Stimulated activated CD8-positive, alpha-beta memory T cell treated with anti-CD3 and anti-CD28 coated beads, Interleukin-2, amount 100 ng/mL, for 48 hours (primary cell): ENCODE results near the gene TBC1D17.

ENCODE experiments used
- DNase-seq, 2 donors: peaks; one replicate each; pipeline ENCODE4 v3.0.0-alpha.2; 2020; ENCODE audit warnings: low read depth in 2 of 2

TBC1D17 gene

DNA sequence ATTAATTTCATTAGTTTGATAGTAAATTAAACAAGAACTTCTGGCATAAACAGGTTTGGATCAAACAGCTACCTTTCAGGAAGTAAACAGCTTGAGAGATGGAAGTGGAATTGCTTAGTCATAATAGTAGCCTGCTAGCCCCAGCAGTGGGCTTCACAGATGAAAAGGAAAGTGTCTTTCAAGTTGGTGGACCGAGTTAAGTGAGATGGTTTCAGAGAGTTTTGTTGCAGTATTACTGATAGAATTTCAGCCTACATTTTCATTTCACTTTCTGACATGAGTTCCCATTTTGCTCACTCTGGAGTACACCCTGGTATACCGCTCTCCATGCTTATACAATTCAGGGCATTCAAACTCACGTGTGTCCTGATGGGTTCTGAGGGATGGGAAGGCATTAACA lies 28.6 kb upstream of the TBC1D17 start:
- no peak for DNase-seq

DNA sequence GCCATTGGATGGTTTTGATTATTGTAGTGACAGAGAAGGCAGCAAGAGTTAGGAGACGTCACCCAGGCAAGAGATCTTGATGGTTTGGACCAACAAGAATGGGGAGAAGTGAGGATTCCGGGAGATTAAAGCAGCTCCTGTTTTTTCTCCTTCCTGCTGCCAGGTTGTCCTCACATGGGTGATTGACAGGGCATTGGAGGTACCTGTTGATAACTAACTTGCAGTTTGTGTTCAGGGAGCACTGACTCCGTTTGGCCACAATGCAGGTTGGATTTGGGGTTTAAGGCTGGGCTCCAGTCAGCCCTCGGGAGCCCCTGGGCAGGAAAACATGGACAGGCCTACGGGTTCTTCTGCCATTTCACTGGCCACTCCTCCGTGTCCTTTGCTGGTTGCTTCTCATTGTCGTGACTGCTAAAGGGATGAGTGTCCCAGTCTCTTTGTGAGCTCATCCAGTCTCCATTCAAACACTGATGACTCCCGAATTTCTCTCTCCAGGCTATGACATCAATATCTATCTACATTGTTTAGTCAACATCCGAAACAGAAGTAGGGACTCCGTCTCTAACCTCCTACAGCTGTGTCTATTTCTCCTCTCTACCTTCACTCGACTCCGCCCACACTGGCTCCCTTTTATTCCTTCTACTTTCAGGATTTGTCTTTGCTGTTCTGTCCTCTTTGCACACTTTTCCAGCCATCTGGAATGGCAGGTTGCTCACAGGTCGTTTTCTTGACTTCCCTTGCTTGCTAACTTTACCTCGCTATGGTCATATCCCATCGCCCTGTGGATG lies 27.9 kb upstream of the TBC1D17 start:
- DNase-seq, result no peak

DNA sequence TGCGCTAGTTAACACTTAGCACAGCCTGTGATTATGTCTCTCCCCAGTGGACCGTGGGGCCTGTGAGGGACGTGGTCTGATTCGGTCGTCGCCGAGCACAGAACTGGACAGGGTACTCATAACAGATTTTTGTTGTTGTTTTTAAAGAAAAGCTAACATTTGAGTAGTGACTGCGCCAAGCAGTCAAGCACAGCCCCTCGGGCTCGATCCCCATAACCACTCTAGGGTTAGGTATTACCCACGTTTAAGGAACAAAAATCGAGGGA lies 27.3 kb upstream of the TBC1D17 start:
- no peak for DNase-seq

DNA sequence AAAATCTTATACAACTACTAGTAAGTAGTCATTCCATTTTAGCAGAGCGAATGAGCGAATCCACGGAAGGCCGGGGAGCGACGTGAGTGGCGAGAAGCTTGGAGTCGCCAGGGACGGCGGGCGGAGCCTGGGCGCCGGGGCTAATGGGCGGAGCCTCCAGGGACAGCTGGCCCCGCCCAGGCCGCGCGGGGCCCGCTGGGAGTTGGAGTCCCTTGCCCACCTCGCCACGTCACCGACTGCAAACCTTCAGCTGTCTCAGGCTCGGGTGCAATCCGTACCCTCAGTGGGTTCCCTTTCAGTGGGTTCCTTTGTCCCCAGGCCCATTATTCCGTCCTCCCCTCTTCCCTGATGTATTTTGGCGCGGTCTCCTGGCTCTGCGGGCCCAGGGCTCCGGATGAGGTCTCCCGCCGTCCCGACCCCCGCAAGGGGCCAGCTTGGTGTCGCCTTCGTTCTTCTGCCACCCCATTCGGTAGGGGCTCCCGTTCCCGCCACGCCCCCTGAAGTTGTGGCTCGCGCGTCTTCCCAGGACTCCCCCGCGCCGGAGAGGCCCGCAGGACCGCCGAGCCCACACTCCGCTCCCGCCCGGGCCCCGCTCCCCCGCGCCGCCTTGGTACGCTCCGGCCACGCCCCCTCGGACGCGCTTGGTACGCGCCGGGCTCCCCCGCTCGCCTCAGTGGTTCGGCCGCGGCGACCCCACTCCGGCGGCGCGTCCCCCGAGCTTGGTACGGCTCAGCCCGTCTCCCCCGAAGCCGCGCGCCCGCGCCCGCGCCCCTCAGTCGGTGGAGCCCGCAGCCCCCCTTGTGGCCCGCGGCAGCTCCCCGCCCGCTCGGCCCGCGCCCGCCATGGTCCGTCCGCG lies 26.8 kb upstream of the TBC1D17 start, which contains the start of gene PTOV1:
PTOV1 (plus strand) TSS at position 673 of the 856 bp plus-strand sequence.
- DNase-seq, result peak; percentile 80 to 85

DNA sequence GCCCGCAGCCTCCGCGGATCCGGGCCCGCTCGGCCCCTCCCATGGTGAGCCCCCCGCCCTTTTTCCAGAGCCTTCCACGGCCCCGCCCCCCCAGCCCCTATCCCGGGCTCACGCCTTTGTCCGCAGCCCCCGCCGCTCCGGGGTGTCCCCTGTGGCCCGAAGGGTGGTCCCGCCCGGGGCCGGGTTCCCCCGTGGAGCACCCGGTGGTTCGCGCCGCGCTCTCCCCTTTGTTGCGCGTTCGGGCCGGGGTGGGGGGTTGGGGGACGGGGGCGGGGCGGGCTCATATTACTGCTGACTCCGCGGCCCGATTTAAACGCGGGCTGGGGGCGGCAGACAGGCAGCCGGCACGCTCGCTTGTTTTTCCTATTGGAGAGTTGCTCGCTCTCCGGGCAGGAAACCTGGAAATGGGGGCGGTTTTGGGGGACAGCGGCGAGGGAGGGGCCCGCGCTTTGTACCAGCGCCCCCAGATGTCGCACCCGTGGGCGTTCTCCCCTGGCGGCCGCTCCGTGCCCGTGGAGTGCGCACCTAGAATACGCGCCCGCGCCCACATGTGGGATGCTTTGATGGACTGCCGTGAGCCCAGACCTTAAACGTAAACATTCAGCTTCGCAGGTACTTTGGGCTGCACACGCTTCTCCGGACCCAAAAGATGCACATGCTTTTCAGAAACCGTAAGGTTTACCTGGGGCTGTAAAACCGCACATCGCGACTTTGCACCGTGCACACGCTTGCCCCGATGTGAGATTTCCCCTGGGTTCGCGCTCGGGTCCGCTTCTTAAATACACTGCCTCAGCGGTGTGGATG lies 25.8 kb upstream of the TBC1D17 start:
- DNase-seq, result no peak

DNA sequence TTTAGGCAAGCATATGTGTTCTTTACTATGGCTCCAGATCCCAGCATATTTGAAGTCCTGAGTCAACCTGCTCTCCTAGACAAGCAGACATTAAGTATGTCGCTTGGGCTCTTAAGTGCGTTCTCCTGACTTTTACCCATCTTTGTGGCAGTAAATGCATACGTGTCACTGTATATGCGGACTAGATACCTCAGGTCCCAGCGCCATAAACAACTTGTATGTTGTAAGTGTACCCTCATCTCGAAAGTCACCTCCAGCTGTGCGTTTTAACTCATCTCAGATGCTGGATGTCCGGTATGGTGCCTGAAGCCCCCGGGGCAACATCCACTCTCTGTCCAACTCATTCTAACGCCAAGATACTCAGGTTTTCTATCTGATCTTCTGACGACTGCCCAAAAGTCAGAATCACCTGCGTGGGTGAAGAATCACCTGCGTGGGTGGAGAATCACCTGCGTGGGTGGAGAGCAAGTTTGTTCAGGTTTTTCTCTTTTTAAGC lies 24.8 kb upstream of the TBC1D17 start:
- no peak for DNase-seq

DNA sequence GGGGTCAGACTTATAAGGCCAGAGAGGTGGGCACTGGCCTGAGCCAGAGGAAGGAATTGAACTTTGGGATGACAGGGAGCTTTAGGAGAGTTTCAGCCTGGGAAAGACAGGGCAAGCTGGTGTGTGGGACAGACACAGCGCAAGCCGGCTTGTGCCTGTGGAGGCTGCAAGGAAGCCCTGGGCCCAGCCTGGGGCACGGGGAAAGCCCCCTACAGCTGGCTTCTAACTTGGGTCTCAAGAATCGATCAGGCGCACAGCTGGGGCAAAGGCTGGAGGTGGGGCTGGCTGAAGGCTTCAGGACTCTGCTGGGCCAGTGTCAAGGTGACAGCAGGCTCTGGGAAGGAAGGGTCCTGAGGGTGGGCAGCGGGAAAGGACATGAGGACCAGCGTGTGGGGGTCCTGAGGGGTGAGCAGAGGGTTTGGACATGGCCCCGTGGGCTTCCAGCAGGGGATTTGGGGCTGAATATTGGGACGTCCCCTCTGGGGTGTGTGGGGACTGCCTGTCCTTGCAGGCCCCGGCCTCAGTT lies 23.6 kb upstream of the TBC1D17 start:
- DNase-seq, result no peak

DNA sequence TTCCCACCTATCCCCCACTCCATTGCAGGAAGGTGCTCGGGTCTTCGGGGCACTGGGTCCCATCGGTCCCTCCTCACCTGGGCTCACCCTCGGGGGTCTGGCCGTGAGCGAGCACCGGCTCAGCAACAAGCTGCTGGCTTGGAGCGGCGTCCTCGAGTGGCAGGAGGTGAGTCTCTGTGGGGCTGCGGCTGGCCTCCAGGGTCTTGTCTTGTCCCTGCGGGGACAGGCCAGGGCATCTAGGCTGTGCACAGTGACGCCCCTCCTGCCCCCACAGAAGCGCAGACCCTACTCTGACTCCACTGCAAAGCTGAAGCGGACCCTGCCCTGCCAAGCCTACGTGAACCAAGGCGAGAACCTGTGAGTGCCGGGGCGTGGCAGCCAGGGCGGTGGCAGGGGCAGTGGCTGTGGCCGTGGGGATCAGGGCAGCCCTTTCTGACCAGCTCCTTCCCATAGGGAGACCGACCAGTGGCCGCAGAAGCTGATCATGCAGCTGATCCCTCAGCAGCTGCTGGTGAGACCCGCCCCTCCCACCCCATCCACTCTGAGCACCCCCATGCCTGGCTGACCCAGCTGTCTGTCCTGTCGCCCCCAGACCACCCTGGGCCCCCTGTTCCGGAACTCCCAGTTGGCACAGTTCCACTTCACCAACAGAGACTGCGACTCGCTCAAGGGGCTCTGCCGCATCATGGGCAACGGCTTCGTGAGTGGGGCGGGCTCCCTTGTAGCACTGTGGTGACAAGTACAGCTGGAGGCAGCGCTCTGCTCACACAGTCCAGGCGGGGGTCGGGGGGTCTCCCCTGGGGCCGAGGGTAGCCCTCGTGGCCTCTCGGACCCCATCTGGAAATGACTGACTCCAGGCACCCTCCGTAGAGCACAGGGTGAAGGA lies 22.9 kb upstream of the TBC1D17 start:
- DNase-seq, result no peak

DNA sequence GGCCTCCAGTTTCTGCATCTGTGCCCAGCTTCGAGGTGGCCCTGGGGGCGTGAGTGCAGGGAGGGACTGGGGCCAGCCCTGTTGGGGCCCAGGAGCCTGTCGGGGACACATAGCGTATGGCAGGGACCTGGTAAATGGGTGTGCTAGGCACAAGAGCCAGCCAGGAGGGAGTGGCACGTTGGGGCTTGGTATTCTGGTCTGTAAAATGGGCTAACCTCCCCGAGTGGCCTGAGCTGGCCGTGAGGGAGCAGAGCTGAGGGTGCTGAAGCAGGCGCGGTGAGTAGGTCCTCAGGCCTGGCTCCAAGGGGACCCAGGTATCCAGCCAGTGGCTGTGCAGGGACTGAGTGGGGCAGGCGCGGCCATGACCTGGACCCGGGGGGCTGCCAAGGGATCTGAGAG lies 22.2 kb upstream of the TBC1D17 start:
- no peak for DNase-seq

DNA sequence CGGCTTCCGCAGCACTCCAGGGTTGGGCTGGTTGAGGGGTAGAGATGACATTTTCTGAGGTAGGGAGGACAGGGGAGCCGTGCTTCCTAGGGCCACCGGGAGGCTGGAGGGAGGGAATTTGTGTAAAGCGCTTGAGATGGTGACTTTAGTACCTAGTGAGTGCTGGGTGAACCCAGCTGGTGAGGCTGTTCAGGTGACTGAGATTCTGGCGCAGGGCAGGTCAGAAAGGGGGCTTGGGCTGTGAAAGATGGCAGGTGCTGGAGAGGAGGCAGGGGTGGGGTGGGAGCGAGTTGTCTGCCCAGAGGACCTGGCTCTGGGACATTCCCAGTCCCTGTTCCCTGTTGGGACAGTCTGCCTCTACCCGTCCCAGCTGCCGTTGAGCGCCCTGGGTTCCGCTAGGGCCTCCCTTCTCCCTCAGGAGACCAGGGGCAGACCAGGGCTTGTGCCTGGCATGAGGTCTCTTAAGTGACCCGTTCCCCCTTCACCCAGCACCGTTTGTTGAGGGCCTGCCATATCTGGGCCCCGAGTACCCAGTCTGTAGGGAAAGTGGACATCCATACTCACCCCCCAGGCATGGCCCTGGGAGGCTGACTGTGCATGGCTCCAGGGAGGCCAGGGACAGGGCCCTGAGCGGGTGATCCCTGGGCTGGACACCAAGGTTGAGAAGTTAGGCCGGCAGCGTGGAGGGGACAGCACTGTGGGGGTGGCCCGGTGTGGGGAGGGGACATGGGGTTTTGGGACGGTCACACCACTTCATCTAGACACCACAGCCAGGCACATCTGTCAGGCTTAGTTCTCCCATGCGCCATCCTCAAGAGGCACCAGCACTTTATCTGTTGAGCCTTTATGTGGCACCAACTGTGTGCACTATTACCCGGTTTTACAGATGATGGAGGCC lies 21.6 kb upstream of the TBC1D17 start:
- no peak for DNase-seq

DNA sequence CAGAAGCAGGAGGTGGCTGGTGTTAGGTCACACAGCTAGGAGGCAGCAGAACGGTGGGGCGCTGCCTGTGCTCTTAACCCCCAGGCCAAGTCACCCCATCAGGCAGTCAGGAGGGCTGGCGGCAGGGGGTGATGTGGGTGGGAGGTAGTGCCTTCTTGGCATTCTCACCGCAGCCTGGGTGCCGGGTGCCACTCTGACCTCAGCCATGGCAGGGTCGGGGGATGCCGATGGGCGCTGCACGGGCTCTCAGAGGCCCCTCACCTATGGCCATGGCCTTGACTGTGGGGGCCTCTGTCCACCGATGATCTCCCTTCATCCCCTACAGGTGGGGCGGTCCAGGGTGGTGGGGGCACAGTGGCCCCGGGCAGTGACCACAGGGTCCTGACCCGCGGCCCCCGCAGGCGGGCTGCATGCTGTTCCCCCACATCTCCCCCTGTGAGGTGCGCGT lies 20.9 kb upstream of the TBC1D17 start:
- no peak for DNase-seq

DNA sequence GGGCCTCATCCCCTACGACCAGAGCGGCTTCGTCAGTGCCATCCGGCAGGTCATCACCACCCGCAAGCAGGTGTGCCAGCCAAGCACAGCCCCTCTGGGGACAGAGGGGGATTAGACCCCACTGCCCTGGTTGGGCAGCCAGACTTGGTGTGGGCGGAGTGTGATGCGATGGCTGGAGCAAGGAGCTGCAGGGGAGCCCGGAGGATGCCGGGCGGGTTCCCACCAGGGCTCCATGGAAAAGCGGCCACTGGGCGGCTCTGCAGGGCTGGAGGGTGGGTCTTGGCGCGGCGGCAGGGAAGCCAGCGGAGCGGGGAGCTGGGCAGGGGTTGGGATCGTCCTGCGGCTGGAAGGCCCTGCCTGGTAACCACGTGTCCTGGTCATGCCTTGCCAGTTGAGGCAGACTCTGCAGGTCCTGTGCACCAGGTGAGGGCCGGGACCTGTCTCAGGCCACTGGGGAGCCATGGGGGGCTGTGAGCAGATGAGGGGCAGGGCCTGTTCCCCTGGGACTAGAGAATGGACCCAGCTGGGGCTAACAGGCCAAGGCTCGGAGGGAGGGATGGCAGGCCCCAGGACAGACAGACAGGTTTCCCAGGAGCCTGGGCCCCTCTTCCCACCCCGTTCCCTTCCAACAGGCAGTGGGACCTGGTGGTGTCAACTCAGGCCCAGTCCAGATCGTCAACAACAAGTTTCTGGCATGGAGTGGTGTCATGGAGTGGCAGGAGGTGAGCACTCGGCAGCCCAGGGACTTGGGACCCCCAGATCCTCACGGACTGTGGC lies 20.3 kb upstream of the TBC1D17 start:
- no peak for DNase-seq

DNA sequence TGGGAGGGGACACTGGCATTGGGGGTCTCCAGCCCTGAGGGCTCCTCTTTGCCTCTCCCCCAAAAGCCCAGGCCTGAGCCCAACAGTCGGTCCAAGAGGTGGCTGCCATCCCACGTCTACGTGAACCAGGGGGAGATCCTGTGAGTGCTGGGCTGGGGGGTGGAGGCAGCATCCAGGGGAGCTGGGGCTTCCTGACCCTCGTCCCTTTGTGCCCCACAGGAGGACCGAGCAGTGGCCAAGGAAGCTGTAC lies 19.7 kb upstream of the TBC1D17 start:
- no peak for DNase-seq

DNA sequence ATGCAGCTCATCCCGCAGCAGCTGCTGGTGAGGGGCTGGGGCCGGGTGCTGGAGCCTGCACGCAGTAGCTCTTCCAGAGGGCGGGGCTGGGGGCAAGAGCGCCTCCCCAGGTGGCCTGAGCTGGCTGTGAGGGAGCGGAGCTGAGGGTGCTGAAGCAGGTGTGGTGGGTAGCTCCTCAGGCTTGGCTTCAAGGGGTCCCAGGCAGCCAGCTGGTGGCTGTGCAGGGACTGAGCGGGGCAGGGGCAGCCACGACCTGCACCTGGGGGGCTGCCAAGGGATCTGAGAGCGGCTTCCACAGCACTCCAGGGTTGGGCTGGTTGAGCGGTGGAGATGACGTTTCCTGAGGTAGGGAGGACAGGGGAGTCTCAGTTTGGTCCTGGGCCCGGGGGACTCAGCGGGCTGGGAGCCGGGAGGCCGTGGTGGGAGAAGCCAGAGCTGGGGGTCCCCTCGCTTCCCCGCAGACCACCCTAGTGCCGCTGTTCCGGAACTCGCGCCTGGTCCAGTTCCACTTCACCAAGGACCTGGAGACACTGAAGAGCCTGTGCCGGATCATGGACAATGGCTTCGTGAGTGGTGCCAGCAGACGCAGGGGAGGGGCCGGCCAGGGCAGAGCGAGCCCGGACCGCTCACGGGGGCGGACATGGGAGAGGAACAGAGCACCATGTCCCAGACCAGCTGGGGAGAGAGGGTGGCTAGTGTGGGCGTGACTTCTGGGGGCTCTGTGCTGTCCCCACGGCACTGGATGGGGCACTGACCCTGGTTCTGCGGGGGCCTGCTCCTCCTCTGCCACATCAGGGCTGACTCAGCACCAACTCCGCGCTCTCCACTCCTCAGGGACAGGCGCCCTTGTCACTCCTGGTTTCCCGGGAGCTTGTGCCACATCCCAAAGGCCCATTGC lies 19.2 kb upstream of the TBC1D17 start:
- no peak for DNase-seq

DNA sequence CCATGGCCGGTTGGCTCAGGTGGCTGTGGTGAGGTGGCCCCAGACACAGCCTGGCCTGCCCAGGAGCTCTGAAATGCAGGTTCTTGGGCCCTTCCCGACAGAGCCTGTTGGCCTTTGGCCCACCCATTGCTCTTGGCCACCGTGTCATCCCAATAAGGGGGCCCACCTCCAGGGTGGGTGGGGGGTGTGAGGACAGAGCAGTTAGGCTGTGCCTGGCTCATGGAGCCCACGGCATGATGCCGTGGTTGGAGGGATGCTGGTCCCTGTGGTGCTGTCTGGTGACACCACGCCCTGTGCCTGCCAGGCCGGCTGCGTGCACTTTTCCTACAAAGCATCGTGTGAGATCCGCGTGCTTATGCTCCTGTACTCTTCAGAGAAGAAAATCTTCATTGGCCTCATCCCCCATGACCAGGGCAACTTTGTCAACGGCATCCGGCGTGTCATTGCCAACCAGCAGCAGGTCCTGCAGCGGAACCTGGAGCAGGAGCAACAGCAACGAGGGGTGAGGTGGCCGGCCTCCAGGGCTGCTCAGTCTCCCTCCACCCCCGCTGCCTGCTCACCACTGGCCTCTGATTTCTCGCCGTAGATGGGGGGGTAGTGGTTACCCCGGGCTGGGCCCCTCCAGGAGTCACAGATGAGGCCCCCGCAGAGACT lies 17.7 kb upstream of the TBC1D17 start:
- DNase-seq, result no peak

DNA sequence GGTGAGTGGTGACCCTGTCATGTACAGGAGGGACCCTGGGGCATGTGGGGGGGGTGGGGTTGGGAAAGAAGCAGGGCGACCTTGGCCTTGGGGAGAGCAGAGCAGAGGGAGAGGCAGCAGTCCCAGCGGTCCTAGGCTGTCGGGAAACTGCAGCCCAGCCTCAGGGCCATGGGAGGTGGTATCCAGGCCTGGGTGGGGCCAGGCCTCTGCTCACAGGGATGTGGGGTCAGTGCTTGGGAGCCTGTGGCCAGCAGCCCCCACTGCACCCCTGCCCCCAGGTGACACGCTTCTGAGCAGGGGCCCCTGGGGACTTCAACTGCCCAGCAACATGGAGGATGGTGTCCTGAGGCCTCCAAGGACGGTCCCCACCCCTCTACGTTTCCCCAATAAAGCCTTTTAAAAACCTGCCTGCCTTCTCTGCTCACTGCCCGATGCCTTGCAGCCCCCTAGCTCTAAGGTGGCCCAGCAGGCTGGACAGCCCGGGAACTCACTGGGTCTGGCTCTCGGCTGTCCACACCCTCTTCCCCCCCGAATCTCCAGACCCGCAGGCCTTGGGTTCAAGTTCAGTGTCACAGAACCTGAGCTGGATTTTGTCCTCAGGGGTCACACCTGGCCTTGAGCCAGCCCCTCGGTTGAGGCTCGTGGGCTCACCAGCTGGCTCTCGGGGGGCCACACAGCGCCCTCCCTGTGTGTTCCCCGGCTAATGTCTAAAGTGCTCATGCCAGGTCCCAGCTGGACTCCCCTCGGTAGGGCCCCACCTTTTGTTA lies 17.0 kb upstream of the TBC1D17 start:
- DNase-seq, result no peak

DNA sequence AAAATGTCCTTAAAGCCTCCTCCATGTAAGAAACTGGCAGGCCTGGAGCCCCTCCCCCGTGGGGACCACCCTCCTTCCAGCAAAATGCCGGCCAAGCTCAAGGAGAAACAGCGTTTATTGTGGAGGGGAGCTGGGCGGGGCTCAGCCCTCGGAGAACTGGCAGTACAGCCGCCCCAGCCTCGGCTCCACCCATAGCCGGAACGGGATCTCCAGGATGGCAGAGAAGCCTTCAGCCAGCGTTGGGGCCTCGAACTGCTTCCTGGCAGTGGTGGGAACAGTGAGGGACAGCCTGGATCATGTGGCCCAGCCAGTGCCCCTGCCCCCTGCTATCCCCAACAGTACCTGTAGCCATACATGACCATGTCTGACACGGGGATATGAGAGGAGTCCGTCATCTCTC lies 16.4 kb upstream of the TBC1D17 start:
- no peak for DNase-seq
